ENCODE data around the gene TBCA.

- TF ChIP-seq, protein P1, sequence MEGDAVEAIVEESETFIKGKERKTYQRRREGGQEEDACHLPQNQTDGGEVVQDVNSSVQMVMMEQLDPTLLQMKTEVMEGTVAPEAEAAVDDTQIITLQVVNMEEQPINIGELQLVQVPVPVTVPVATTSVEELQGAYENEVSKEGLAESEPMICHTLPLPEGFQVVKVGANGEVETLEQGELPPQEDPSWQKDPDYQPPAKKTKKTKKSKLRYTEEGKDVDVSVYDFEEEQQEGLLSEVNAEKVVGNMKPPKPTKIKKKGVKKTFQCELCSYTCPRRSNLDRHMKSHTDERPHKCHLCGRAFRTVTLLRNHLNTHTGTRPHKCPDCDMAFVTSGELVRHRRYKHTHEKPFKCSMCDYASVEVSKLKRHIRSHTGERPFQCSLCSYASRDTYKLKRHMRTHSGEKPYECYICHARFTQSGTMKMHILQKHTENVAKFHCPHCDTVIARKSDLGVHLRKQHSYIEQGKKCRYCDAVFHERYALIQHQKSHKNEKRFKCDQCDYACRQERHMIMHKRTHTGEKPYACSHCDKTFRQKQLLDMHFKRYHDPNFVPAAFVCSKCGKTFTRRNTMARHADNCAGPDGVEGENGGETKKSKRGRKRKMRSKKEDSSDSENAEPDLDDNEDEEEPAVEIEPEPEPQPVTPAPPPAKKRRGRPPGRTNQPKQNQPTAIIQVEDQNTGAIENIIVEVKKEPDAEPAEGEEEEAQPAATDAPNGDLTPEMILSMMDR (IDR thresholded peaks at IDR 0.05), result no peak
- no peak for TF ChIP-seq POLR2A (IDR thresholded peaks at IDR 0.05)
These were observed 2.8 kb upstream of the TBCA start for GRCh38 chr5:77778881-77779438.
